GM12878 (cell line): ENCODE measurements around the gene CARD10.

Experiments
- CEBPB ChIP-seq, 2 experiments: fragments of 150-350 bp in 1 of 2; IDR thresholded peaks; 2 replicates each; pipeline ENCODE4 v1.6.1; 2012 to 2014; ENCODE audit warnings: low read depth in 2 of 2, low read length in 2 of 2, borderline replicate concordance in 1 of 2, inconsistent platforms in 1 of 2
- RAD21 ChIP-seq: IDR thresholded peaks from 2 replicates; pipeline ENCODE4 v1.6.1; 2011; ENCODE audit warnings: mild to moderate bottlenecking, low read depth, low read length, moderate library complexity; ENCODE audit not compliant: insufficient read depth
- ZNF622 ChIP-seq: fragments of 450-650 bp; IDR thresholded peaks from 2 replicates; pipeline ENCODE4 v1.6.1; 2017; ENCODE audit warnings: mild to moderate bottlenecking, inconsistent platforms

GRCh38 chr22:37500745-37501609 is 18.2 kb downstream of the CARD10 start:
- TF ChIP-seq RAD21 = no peak
- TF ChIP-seq ZNF622 = no peak
- TF ChIP-seq CEBPB (IDR thresholded peaks at IDR 0.05; ENCODE audit: borderline replicate concordance in 1 of 2, low read depth in 2 of 2, low read length in 2 of 2) = no peak
